B cell (primary cell): Measurements from ENCODE around the gene AGGF1.

Source experiments
- EZH2 ChIP-seq: IDR thresholded peaks from 2 replicates; pipeline ENCODE4 v1.6.1; 2012; ENCODE audit warnings: borderline replicate concordance, low read depth, mild to moderate bottlenecking, moderate library complexity, low read length; ENCODE audit not compliant: insufficient read depth, poor library complexity, severe bottlenecking
- TF ChIP-seq, protein P1 (sequence below): fragments of 200-600 bp; IDR thresholded peaks from one replicate; pipeline ENCODE4 v1.8.0; 2022; ENCODE audit warnings: antibody characterized with exemption, mild to moderate bottlenecking

DNA sequence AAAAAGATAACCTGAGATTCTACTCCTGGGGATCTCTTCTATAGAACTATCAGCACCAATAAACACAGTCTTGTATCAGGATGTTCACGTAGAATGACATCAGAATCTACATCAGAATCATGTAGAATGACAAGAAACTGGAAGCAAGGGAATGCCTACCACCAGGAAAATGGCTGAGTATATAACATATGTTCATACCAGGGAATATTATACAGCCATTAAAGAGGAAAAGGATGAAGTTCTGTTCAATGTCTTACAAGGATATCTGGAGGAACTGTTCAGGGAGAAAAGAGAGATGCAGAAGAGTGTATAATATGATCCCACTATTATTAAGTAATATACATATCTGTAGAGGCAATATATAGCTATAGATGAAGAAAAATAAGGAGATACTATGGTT is 52.1 kb downstream of the AGGF1 start:
- TF ChIP-seq, protein P1, sequence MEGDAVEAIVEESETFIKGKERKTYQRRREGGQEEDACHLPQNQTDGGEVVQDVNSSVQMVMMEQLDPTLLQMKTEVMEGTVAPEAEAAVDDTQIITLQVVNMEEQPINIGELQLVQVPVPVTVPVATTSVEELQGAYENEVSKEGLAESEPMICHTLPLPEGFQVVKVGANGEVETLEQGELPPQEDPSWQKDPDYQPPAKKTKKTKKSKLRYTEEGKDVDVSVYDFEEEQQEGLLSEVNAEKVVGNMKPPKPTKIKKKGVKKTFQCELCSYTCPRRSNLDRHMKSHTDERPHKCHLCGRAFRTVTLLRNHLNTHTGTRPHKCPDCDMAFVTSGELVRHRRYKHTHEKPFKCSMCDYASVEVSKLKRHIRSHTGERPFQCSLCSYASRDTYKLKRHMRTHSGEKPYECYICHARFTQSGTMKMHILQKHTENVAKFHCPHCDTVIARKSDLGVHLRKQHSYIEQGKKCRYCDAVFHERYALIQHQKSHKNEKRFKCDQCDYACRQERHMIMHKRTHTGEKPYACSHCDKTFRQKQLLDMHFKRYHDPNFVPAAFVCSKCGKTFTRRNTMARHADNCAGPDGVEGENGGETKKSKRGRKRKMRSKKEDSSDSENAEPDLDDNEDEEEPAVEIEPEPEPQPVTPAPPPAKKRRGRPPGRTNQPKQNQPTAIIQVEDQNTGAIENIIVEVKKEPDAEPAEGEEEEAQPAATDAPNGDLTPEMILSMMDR = no peak
- no peak for TF ChIP-seq EZH2
